ENCODE measurements around the gene NAGPA. TPM values are rescaled to one million over a fixed set of nuclear protein-coding genes. Genes with fewer than 3 reads are reported as not detected.

NAGPA gene
- total and polyA plus RNA-seq, 2 experiments from 2014 or later, result 32.2 to 35.7 TPM

DNA sequence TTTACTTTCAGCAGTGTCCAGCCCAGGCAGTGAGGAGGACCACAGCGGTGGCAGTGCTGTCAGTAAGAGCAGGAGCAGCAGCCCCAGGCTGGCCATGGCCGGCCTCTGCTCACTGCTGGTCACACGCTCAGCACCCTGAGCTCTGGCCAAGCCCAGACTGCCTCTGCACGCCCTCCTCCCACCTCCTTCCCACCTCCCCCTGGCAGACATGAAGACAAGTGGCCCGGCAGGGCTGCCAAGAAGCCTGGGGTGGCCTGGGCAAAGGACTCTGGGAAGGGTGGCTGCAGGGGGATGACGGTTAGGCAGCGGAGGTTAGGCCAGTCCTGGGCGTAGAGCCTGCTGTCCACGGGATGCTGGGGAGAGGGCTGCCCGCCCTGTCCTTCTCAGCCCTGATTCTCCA, 32.1 kb upstream of the NAGPA start, which contains the start of gene C16orf89:
C16orf89 (minus strand) TSS at position 144 of the 400 bp plus-strand sequence; CDS start at position 96, 48 bp downstream.
- Histone ChIP-seq H3K4me1 (ENCODE audit: insufficient read depth) (peaks cover 4% of the 10 kb centered on the region), H3K36me3 (replicated peaks; ENCODE audit: insufficient read depth, low read depth) (no peaks in the 10 kb centered on the region), H3K27ac (peak within 1 kb of the TSS; percentile 60), H3K4me3 (no peak within 1 kb of the TSS), H4K20me1 (ENCODE audit: insufficient read depth, poor library complexity, severe bottlenecking) (no peaks in the 10 kb centered on the region), H2AFZ (no peak within 1 kb of the TSS), H3K9me2 (replicated peaks; ENCODE audit: insufficient read depth) (no peaks in the 10 kb centered on the region), H3K27me3 (no peaks in the 10 kb centered on the region), H3K79me2 (no peaks in the 10 kb centered on the region), H3K4me2 (no peak within 1 kb of the TSS), H3K9me3 (ENCODE audit: low read depth) (no peaks in the 10 kb centered on the region)
- TF ChIP-seq, protein P1, sequence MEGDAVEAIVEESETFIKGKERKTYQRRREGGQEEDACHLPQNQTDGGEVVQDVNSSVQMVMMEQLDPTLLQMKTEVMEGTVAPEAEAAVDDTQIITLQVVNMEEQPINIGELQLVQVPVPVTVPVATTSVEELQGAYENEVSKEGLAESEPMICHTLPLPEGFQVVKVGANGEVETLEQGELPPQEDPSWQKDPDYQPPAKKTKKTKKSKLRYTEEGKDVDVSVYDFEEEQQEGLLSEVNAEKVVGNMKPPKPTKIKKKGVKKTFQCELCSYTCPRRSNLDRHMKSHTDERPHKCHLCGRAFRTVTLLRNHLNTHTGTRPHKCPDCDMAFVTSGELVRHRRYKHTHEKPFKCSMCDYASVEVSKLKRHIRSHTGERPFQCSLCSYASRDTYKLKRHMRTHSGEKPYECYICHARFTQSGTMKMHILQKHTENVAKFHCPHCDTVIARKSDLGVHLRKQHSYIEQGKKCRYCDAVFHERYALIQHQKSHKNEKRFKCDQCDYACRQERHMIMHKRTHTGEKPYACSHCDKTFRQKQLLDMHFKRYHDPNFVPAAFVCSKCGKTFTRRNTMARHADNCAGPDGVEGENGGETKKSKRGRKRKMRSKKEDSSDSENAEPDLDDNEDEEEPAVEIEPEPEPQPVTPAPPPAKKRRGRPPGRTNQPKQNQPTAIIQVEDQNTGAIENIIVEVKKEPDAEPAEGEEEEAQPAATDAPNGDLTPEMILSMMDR (IDR thresholded peaks at IDR 0.05; ENCODE audit: poor library complexity), result no peak
- TF ChIP-seq EZH2 (IDR thresholded peaks at IDR 0.05; ENCODE audit: borderline replicate concordance), result no peak
- TF ChIP-seq EZH2phosphoT487 (IDR thresholded peaks at IDR 0.05; ENCODE audit: low read depth, severe bottlenecking, unreplicated experiment), result no peak
- no peak for DNase-seq (ENCODE audit: low spot score)
- 77% methylated on average over 10 of the region's 10 CpGs for WGBS (ENCODE audit: low lambda C conversion rate, missing lambda C conversion rate)

DNA sequence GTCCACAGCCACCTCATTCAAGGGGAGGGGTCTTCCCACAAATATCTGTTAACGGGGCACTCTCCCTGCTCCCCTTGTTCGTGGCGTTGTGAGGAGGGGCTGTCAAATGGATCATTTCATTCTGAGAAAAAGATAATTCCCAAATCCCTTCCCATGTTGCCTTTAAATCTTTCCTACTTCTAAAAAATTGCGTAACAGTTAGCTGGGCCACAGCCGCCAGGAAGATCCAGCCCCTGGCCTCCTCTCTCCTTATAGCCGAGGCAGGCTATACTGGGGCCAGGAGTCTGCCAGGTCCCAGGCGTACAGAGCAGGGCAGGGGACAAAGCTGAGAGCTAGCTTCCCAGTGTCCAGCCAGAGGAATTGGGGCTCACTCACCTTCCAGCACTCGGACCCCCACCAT, 31.6 kb upstream of the NAGPA start:
- WGBS (ENCODE audit: low lambda C conversion rate, missing lambda C conversion rate), result 68% methylated on average over 8 of the region's 8 CpGs
- Histone ChIP-seq H3K9me2 (replicated peaks; ENCODE audit: insufficient read depth) (no peaks in the 10 kb centered on the region), H3K4me3 (no peak overlapping the region), H2AFZ (no peak overlapping the region), H3K4me1 (ENCODE audit: insufficient read depth) (peaks cover 4% of the 10 kb centered on the region), H3K9me3 (ENCODE audit: low read depth) (no peaks in the 10 kb centered on the region), H3K4me2 (no peak overlapping the region), H3K79me2 (no peaks in the 10 kb centered on the region), H3K36me3 (replicated peaks; ENCODE audit: insufficient read depth, low read depth) (no peaks in the 10 kb centered on the region), H3K27me3 (no peaks in the 10 kb centered on the region), H4K20me1 (ENCODE audit: insufficient read depth, poor library complexity, severe bottlenecking) (no peaks in the 10 kb centered on the region), H3K27ac (peak overlapping the region; percentile 60)
- no peak for DNase-seq (ENCODE audit: low spot score)
- TF ChIP-seq, protein P1 (IDR thresholded peaks at IDR 0.05; ENCODE audit: poor library complexity), result no peak
- TF ChIP-seq EZH2 (IDR thresholded peaks at IDR 0.05; ENCODE audit: borderline replicate concordance), result no peak
- no peak for TF ChIP-seq EZH2phosphoT487 (IDR thresholded peaks at IDR 0.05; ENCODE audit: low read depth, severe bottlenecking, unreplicated experiment)

DNA sequence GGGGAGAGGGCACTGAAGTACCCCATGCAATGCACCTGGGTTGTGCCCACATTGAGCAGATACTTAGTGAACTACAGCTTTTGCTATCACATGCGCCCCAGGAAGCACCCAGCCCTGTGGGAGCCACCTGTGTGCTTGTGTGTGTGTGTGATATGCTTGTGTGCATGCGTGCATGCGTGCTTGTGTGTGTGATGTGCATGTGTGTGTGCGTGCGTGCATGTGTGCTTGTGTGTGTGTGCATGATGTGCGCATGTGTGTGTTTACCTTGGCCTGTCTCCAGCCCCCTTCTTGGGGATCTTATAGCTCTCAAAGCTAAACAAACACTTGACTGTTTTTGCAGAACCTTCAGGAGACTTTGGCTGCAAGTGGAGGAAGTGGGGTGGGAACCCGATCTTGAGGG, 31.2 kb upstream of the NAGPA start:
- DNase-seq (ENCODE audit: low spot score), result no peak
- no peaks in the 10 kb centered on the region for H3K9me3 ChIP-seq (ENCODE audit: low read depth)
- TF ChIP-seq, protein P1 (IDR thresholded peaks at IDR 0.05; ENCODE audit: poor library complexity), result no peak
- TF ChIP-seq EZH2 (IDR thresholded peaks at IDR 0.05; ENCODE audit: borderline replicate concordance) (no peak), EZH2phosphoT487 (IDR thresholded peaks at IDR 0.05; ENCODE audit: low read depth, severe bottlenecking, unreplicated experiment) (no peak)
- H3K4me3 ChIP-seq, result no peak overlapping the region
- H4K20me1 ChIP-seq (ENCODE audit: insufficient read depth, poor library complexity, severe bottlenecking), result no peaks in the 10 kb centered on the region
- no peaks in the 10 kb centered on the region for H3K36me3 ChIP-seq (replicated peaks; ENCODE audit: insufficient read depth, low read depth)
- 73% methylated on average over 7 of the region's 7 CpGs for WGBS (ENCODE audit: low lambda C conversion rate, missing lambda C conversion rate)
- H3K4me1 ChIP-seq (ENCODE audit: insufficient read depth), result peaks cover 4% of the 10 kb centered on the region
- H3K27ac ChIP-seq, result peak overlapping the region; percentile 60
- no peak overlapping the region for H2AFZ ChIP-seq
- H3K9me2 ChIP-seq (replicated peaks; ENCODE audit: insufficient read depth), result no peaks in the 10 kb centered on the region
- no peaks in the 10 kb centered on the region for H3K79me2 ChIP-seq
- H3K4me2 ChIP-seq, result no peak overlapping the region
- no peaks in the 10 kb centered on the region for H3K27me3 ChIP-seq
